Activated CD8-positive, alpha-beta T cell treated with anti-CD3 and anti-CD28 coated beads, Interleukin-2, amount 10 ng/mL, durations not matched to agents 7 days and 5 days (primary cell): ENCODE results near the gene SLC34A3. TPM values are rescaled to one million over a fixed set of nuclear protein-coding genes. Genes with fewer than 3 reads are reported as not detected.

Experiments
- ATAC-seq: fragments of 150-1000 bp; cut with Tn5 transposase; one replicate; pipeline ENCODE4 v1.10.0; 2021; ENCODE audit warnings: moderate library complexity
- CTCF ChIA-PET: fragments of 350-600 bp; sonication (Branson Sonifier 250); formaldehyde crosslinking; loops from one replicate; lab custom pipeline; 2021; ENCODE audit warnings: antibody characterized with exemption; lab: Charles Lee
- POLR2A ChIA-PET: fragments of 350-600 bp; sonication (Branson Sonifier 250); formaldehyde crosslinking; loops from one replicate; lab custom pipeline; 2021; ENCODE audit warnings: antibody characterized with exemption; lab: Charles Lee
- DNase-seq: peaks from one replicate; pipeline ENCODE4 v3.0.0-alpha.2; 2020
- H3K27ac Mint-ChIP-seq: one replicate; pipeline ENCODE4 v1.8.0; 2021; ENCODE audit warnings: mild to moderate bottlenecking, mixed read lengths
- H3K27me3 Mint-ChIP-seq: one replicate; pipeline ENCODE4 v1.8.0; 2021; ENCODE audit warnings: low read depth, mixed read lengths
- H3K36me3 Mint-ChIP-seq: one replicate; pipeline ENCODE4 v1.8.0; 2021; ENCODE audit warnings: low read depth, mixed read lengths
- H3K4me1 Mint-ChIP-seq: one replicate; pipeline ENCODE4 v1.8.0; 2021; ENCODE audit warnings: low read depth, mixed read lengths
- H3K4me3 Mint-ChIP-seq: one replicate; pipeline ENCODE4 v1.8.0; 2021; ENCODE audit warnings: mild to moderate bottlenecking, mixed read lengths
- H3K9me3 Mint-ChIP-seq: one replicate; pipeline ENCODE4 v1.8.0; 2022; ENCODE audit warnings: mixed read lengths; ENCODE audit not compliant: insufficient read depth
- total RNA-seq, 2 experiments: library from RNA; stranded (reverse); gene quantifications; one replicate each; pipeline ENCODE4 v1.2.3, GENCODE V29; 2021

Gene SLC34A3
- total RNA-seq, 2 experiments from 2014 or later, result not detected

DNA sequence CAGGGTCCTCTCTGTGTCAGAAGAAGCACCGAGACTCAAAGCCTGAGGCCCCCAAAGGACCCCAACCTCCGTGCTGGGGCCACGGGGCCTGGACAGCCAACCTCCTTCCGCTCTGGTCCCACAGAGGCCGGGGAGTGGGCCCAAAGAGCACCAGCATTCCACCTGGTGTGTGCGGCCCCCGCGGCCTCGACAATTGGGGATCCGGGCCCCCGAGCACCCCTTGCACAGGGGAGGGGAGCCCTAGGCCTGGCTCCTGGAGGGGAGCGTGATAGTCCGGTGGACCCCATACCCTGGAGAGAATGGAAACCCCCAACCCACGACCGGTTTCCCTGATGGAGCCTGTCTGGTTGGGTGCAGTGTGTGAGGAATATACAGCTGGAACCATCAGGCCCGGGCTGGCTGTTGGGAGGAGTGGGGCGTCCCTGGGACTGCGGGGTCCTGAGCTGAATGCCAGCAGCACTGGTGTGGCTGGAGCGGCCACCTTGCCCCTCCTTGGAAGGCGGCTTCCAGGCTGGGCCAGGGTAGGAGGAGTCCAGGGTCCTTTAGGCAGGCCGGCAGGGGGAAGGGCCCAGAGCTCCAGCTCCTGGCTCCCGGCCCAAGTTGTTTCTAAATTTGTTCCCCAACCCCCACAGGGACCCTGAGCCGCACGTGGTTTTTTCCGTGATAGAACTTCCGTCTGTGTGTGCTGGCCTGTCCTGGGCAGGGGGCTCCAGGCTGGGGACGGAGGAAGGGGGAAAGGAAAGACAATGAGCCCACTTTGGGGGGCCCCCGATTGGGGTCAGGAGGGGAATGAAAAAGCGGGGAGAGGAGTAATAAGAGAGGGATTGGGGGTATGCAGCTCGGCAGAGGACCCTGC lies 46.0 kb downstream of the SLC34A3 start:
- peaks cover 21% of the 10 kb centered on the region for H3K4me1 Mint-ChIP-seq
- H3K9me3 Mint-ChIP-seq, result no peaks in the 10 kb centered on the region
- peak overlapping the region; percentile 72 for H3K27ac Mint-ChIP-seq
- CTCF ChIA-PET, result interaction anchor here (1.0 to 1.6 kb wide), 4 partner anchors 10 to 54 kb away, joined by 3 to 6 read pairs (median 4); partner anchors contain the start of gene TUBB4B
- ATAC-seq (no peak), DNase-seq (no peak)
- H3K36me3 Mint-ChIP-seq, result peaks cover 11% of the 10 kb centered on the region
- peak overlapping the region; percentile 48 for H3K4me3 Mint-ChIP-seq
- POLR2A ChIA-PET, result interaction anchor here (0.9 to 1.6 kb wide), 2 partner anchors 20 to 36 kb away, joined by 3 to 8 read pairs; partner anchors contain the start of gene TUBB4B
- no peaks in the 10 kb centered on the region for H3K27me3 Mint-ChIP-seq

DNA sequence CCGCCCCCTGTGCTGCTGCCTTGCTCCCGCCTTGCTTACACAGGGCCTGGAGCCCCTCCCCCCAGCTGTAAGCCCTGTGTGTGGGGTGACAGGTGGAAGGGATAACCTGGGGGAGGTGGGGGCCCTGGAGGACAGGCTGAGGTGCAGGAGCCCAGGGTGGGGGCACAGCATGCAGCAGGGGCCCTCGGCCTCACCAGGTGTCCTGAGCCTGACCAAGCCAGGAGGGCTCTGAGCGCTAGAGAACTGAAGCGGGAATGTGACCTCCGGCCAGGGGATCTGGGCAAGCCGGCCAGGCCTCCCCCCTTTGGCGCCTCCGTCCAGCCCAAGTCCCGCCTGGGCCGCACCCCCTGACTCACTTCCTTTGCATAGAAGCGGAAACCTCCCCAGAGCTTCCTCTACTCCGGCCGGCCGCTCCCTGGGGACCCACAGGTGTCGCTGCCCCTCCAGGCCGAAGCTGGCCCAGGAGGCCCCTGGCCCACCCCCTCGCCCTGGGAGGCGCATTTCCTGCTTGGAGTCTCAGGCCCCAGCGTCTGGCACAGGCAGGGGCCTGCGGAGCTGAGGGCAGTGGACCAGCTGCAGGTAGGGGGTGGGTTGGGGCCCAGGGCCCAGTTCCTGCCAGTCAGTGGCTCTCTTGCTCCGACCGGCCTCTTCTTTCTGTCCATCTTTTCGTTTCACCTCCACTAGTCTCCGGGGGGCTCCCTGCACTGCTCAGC lies 46.8 kb downstream of the SLC34A3 start, which contains the start of gene TOR4A:
Gene TOR4A, plus strand, starts transcription at position 398 of the 713 bp plus-strand sequence. CDS start 964 bp downstream, outside the sequence.
- ChIA-PET CTCF (interaction anchor here (1.0 to 1.6 kb wide), 4 partner anchors 9 to 55 kb away, joined by 3 to 6 read pairs (median 4); partner anchors contain the start of gene TUBB4B), POLR2A (interaction anchor here (0.9 to 1.6 kb wide), 2 partner anchors 21 to 37 kb away, joined by 3 to 8 read pairs; partner anchors contain the start of gene TUBB4B)
- DNase-seq (peak; percentile 69), ATAC-seq (peak; percentile 72)
- peaks cover 21% of the 10 kb centered on the region for H3K4me1 Mint-ChIP-seq
- H3K27me3 Mint-ChIP-seq, result no peaks in the 10 kb centered on the region
- peaks cover 11% of the 10 kb centered on the region for H3K36me3 Mint-ChIP-seq
- H3K27ac Mint-ChIP-seq, result peak within 1 kb of the TSS; percentile 74
- peak within 1 kb of the TSS; percentile 77 for H3K4me3 Mint-ChIP-seq
- H3K9me3 Mint-ChIP-seq, result no peaks in the 10 kb centered on the region

DNA sequence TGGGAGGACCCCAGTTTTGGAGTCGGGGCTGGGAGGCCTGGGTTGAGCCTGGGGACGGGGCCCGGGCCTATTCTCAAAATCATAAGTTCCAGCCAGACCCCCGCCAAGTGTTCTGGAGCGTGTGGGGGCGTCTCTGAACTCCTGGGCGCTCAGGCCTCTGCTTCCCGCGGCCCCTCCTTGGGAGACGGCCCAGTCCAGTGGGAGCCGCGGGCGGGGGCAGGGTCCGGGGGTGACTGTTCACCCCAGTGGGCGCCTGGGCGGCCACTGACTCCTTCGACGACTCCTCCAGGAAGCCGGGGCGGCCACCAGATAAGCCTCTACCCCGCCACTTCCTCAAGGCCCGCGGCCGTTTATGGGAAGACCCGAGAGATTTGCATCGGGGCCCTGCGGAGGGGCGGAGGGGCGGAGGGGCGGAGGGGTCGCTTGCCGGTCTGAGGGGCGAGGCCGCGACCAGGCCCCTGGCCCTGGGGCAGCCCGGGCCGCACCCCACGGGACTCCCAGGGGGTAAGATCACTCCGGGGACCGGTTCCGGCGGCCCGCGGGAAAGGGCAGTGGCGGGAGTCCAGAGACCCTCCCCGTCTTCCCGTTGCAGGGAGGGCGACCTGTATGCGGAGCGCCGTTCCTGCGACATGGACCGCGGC lies 47.5 kb downstream of the SLC34A3 start:
- no peak for DNase-seq
- peak overlapping the region; percentile 74 for H3K27ac Mint-ChIP-seq
- peak overlapping the region; percentile 77 for H3K4me3 Mint-ChIP-seq
- peaks cover 11% of the 10 kb centered on the region for H3K36me3 Mint-ChIP-seq
- ChIA-PET POLR2A (interaction anchor here (1.6 kb wide), 1 partner anchor 38 kb away, joined by 8 read pairs; the partner anchor contains the start of gene TUBB4B), CTCF (interaction anchor here (1.0 to 1.6 kb wide), 3 partner anchors 17 to 55 kb away, joined by 3 to 6 read pairs (median 3); partner anchors contain the start of gene TUBB4B)
- ATAC-seq, result no peak
- H3K4me1 Mint-ChIP-seq, result peaks cover 26% of the 10 kb centered on the region
- H3K27me3 Mint-ChIP-seq, result no peaks in the 10 kb centered on the region
- no peaks in the 10 kb centered on the region for H3K9me3 Mint-ChIP-seq

DNA sequence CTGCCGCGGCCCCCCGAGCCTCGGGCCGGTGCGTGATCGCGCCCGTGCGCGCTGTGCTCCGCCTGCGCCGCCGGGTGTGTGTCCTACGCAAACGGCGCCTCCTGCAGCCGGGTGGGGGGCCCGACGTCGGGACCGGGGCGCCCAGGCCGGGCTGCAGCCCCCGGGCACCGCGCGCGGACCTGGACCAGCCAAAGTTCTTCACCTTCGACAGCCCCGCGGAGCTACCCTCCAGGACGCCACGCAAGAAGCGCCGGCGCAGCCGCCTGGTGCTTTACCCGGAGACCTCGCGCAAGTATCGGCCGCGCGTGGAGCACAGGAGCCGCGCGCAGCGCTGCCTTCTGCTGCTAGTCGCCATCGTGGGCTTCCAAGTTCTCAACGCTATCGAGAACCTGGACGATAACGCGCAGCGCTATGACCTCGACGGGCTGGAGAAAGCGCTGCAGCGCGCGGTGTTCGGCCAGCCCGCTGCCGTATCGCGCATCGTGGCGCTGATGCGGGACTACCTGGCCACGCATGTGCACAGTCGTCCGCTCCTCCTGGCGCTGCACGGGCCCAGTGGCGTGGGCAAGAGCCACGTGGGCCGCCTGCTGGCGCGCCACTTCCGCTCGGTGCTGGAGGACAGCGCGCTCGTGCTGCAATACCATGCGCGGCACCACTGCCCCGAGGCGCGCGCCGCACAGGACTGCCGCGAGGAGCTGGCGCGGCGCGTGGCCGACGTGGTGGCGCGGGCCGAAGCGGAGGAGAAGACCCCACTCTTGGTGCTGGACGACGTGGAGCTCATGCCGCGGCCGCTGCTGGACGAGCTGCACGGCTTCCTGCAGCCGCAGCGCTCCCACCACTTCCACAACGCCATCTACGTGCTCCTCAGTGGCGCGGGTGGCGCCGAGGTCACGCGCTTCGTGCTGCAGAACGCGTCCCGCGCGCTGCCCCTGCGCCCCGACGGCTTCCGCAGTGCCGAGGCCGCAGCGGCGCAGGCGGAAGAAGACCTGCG lies 48.3 kb downstream of the SLC34A3 start:
- Mint-ChIP-seq H3K27ac (no peak overlapping the region), H3K9me3 (no peaks in the 10 kb centered on the region), H3K27me3 (peaks cover 3% of the 10 kb centered on the region), H3K4me1 (peaks cover 26% of the 10 kb centered on the region), H3K36me3 (peaks cover 7% of the 10 kb centered on the region), H3K4me3 (no peak overlapping the region)
- POLR2A ChIA-PET, result no interaction called here
- DNase-seq, result no peak
- CTCF ChIA-PET, result interaction anchor here (1.3 kb wide), 1 partner anchor 23 kb away, joined by 4 read pairs; the partner anchor contains the start of gene NRARP
- ATAC-seq, result no peak

DNA sequence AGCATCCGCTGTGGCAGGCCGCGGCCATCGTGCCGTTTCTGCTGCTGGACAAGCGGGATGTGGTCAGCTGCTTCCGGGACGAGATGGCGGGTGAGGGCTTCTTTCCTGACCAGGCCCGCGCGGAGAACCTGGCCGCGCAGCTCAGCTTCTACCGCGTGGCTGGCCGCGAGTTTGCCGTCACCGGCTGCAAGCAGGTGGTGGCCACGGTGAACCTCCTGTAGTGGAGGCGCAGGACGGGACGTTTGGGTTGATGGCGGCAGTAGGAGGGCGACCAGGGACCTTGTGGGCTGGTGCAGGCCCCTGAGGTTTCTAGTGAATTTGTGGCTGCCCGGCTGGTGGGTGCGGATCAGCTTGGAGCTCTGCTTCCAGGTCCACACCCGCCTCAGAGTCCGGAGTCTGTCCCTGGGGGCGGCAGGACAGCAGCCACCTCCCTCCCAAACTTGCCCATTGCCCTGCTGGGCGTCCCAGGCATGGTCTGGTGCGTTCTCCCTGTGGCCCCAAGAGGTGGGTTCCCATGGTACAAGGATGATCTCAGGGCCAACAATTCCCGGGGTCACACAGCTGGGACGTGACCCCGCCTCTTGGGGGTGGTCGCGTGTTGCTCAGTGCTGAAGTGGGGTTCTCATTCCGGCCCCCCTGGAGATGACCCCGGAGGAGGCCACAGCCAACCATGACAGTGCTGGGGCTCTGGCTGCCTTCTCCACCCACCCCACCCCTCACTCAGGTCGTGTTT lies 49.2 kb downstream of the SLC34A3 start:
- no peak for DNase-seq
- peaks cover 3% of the 10 kb centered on the region for H3K27me3 Mint-ChIP-seq
- no peaks in the 10 kb centered on the region for H3K9me3 Mint-ChIP-seq
- CTCF ChIA-PET, result interaction anchor here (1.3 kb wide), 1 partner anchor 22 kb away, joined by 4 read pairs; the partner anchor contains the start of gene NRARP
- peaks cover 26% of the 10 kb centered on the region for H3K4me1 Mint-ChIP-seq
- no peak for ATAC-seq
- POLR2A ChIA-PET, result interaction anchor here (0.6 kb wide), 1 partner anchor 24 kb away, joined by 3 read pairs; no protein-coding TSS in a partner anchor
- no peak overlapping the region for H3K27ac Mint-ChIP-seq
- no peak overlapping the region for H3K4me3 Mint-ChIP-seq
- peaks cover 2% of the 10 kb centered on the region for H3K36me3 Mint-ChIP-seq

DNA sequence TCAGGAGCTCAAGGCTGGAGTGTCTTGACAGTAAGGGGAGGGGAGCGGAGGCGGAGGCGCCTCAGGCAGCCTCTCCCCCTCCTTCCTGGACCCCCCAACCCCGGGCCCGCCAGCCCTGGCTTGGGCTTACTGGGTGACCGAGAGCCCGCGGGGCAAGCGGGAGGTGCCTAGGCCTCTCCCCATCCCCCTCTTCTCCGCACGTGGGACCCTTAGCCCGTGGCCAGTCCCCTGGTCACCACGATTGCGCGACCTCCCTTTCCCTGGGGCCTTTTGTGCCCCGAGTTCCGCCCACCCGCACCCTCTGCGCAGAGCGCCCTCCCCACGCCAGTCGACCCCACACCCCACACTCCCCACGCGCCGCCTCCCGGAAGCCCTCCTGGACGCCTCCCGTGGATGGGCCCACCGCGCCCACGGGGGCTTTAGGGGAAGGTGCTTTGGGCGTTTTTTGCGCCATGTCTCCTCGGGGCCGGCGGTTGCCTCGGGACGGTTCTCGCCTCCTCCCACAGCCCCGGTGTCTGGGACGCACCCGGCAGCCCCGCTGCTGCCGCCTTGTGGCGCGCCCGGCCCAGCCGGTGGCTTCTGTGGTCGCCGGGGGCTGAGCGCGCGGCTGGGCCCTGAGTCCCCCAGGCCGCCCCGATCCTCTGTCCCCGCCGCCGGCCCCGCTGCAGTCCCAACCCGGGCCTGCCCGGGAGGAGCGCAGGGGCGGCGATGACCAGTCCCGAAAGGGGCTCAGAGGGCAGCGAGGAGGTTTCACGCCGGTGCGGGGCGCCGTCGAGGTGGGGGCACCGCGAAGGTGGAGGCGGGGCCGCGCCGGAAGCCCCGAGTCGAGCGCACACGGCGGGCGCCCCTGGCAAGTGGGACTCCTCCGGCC lies 50.0 kb downstream of the SLC34A3 start:
- Mint-ChIP-seq H3K4me3 (no peak overlapping the region), H3K4me1 (peaks cover 22% of the 10 kb centered on the region), H3K36me3 (peaks cover 2% of the 10 kb centered on the region), H3K27me3 (peaks cover 3% of the 10 kb centered on the region), H3K9me3 (no peaks in the 10 kb centered on the region), H3K27ac (no peak overlapping the region)
- POLR2A ChIA-PET, result interaction anchor here (0.6 kb wide), 1 partner anchor 25 kb away, joined by 3 read pairs; no protein-coding TSS in a partner anchor
- ATAC-seq, result no peak
- DNase-seq, result no peak
- CTCF ChIA-PET, result interaction anchor here (1.3 kb wide), 1 partner anchor 21 kb away, joined by 4 read pairs; the partner anchor contains the start of gene NRARP

DNA sequence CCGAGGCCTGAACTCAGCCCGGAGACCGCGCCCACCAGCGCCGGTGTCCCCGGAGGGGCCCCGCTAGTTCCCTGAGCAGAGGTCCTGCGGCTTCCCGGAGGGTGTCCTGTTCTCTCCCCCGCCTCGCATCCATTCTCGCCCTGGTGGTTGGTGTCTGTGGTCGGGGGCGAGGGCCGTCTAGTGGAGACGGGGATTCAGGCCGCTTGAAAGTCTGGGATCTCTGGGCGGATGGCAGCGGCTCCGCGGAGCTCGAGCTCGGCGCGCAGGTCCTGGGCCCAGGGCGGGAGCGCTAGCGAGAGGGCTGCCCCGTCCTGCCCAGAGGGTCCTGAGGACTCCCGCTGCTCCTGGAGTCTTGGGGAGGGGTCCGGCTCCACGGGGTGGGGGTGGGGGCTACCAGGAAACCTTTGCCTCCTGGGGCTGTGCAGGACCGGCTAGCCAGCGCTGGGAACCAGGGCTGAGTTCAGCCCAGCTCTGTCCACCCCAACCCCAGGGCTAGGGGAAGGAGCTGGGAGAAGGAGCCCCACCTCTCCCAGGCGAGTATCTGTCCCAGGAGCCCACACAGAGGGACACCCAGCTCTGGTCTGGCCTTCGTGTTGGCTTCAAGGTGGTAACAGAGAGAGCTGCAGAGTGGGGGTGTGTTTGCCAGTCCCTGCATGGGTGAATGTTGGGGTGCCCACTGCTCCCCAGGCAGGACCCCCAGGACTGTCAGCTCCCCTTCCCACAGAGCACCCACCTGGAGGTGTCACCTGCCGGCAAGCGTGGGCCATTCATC lies 50.8 kb downstream of the SLC34A3 start:
- ChIA-PET POLR2A (interaction anchor here (0.9 kb wide), 2 partner anchors 27 to 41 kb away, joined by 3 read pairs; no protein-coding TSS in a partner anchor), CTCF (interaction anchor here (0.9 to 1.6 kb wide), 2 partner anchors 12 to 25 kb away, joined by 3 read pairs; no protein-coding TSS in a partner anchor)
- no peak for ATAC-seq
- H3K9me3 Mint-ChIP-seq, result no peaks in the 10 kb centered on the region
- no peak overlapping the region for H3K4me3 Mint-ChIP-seq
- peaks cover 3% of the 10 kb centered on the region for H3K27me3 Mint-ChIP-seq
- DNase-seq, result no peak
- H3K4me1 Mint-ChIP-seq, result peaks cover 21% of the 10 kb centered on the region
- no peak overlapping the region for H3K27ac Mint-ChIP-seq
- peaks cover 2% of the 10 kb centered on the region for H3K36me3 Mint-ChIP-seq
